ENCODE results near the gene TP63. TPM values are rescaled to one million over a fixed set of nuclear protein-coding genes. Genes with fewer than 3 reads are reported as not detected.

TP63 gene
- total RNA-seq, 1 experiment from 2014 or later: not detected

DNA sequence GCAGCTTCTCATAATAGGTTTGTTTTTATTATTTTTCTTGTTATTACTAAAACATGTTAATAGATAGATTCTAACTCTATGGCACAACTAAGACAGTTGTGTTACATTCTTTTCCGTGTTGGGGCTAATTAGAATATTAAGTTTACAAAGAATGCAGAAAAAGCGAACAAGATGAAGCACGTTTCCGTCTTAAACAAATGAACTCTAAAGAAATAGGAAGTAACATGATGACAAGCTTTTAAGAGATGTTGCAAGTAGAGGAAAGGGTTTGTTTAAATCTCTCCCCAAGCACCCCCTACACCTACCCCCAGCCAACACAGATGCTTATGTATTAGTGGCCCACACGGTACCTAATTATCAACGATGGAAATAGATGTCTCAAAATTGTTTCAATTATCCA lies 207.1 kb downstream of the TP63 start:
- H3K4me1 ChIP-seq (ENCODE audit: insufficient read depth, low read length): no peaks in the 10 kb centered on the region
- Mint-ChIP-seq H3K4me3 (no peak overlapping the region), H3K4me1 (peaks cover 3 to 6% of the 10 kb centered on the region in 2 experiments; a peak in 1 of 4 replicates), H3K36me3 (ENCODE audit: insufficient read depth in 1 of 3, low read depth in 3 of 3) (no peaks in the 10 kb centered on the region), H3K27ac (no peak overlapping the region), H3K9me3 (no peaks in the 10 kb centered on the region), H3K27me3 (ENCODE audit: low read depth) (no peaks in the 10 kb centered on the region)
- no peak overlapping the region for H3K18ac ChIP-seq (ENCODE audit: insufficient read length, low read depth, low read length)
- H3K4me2 ChIP-seq (ENCODE audit: insufficient read depth, insufficient read length, low read length): no peak overlapping the region
- H3K27me3 ChIP-seq (ENCODE audit: insufficient read depth, low read length): no peaks in the 10 kb centered on the region
- DNase-seq: no peak
- H3K79me2 ChIP-seq (ENCODE audit: insufficient read depth, low read length): no peaks in the 10 kb centered on the region
- H3T11ph ChIP-seq (ENCODE audit: low read length): no peak overlapping the region
- H4K91ac ChIP-seq (ENCODE audit: insufficient read length, low read depth, low read length): no peak overlapping the region
- H2BK20ac ChIP-seq (ENCODE audit: low read depth, low read length, poor library complexity, severe bottlenecking): no peak overlapping the region
- H4K8ac ChIP-seq (replicated peaks; ENCODE audit: insufficient read length, low read depth, low read length): no peak overlapping the region
- no peak overlapping the region for H3K4ac ChIP-seq (ENCODE audit: low read depth, low read length)
- no peak overlapping the region for H2AFZ ChIP-seq (ENCODE audit: low read length)
- H3K9me3 ChIP-seq (ENCODE audit: control insufficient read depth, low read depth, low read length): no peaks in the 10 kb centered on the region
- no peak overlapping the region for H2AK5ac ChIP-seq (ENCODE audit: insufficient read length, low read length)
- no peak overlapping the region for H2BK12ac ChIP-seq (ENCODE audit: insufficient read length, low read depth, low read length)
- H3K79me1 ChIP-seq (ENCODE audit: insufficient read depth, low read depth, low read length, poor library complexity, severe bottlenecking): no peaks in the 10 kb centered on the region
- no peak overlapping the region for H2BK120ac ChIP-seq (ENCODE audit: low read depth, low read length, poor library complexity, severe bottlenecking)
- no peak overlapping the region for H3K27ac ChIP-seq (ENCODE audit: insufficient read length, low read depth, low read length)
- no peaks in the 10 kb centered on the region for H3K23me2 ChIP-seq (ENCODE audit: insufficient read length, low read depth, low read length, poor library complexity, severe bottlenecking)
- H3K14ac ChIP-seq (ENCODE audit: insufficient read depth, low read length): no peak overlapping the region
- no peak overlapping the region for H3K23ac ChIP-seq (ENCODE audit: insufficient read length, low read depth, low read length)
- no peak overlapping the region for H3K56ac ChIP-seq (ENCODE audit: insufficient read length, low read depth, low read length)
- H3K9ac ChIP-seq (ENCODE audit: extremely low read depth, insufficient read length, low read length): no peak overlapping the region
- no peak overlapping the region for H2BK15ac ChIP-seq (ENCODE audit: low read depth, low read length)
- WGBS (ENCODE audit: extremely low coverage, insufficient read length, low lambda C conversion rate): no CpG with 5 or more reads among the region's 6 CpGs
- H4K5ac ChIP-seq (ENCODE audit: insufficient read length, low read depth, low read length): no peak overlapping the region
- H2BK5ac ChIP-seq (ENCODE audit: insufficient read length, low read length): no peak overlapping the region
- TF ChIP-seq, protein P1, sequence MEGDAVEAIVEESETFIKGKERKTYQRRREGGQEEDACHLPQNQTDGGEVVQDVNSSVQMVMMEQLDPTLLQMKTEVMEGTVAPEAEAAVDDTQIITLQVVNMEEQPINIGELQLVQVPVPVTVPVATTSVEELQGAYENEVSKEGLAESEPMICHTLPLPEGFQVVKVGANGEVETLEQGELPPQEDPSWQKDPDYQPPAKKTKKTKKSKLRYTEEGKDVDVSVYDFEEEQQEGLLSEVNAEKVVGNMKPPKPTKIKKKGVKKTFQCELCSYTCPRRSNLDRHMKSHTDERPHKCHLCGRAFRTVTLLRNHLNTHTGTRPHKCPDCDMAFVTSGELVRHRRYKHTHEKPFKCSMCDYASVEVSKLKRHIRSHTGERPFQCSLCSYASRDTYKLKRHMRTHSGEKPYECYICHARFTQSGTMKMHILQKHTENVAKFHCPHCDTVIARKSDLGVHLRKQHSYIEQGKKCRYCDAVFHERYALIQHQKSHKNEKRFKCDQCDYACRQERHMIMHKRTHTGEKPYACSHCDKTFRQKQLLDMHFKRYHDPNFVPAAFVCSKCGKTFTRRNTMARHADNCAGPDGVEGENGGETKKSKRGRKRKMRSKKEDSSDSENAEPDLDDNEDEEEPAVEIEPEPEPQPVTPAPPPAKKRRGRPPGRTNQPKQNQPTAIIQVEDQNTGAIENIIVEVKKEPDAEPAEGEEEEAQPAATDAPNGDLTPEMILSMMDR (conservative IDR thresholded peaks at IDR 0.05): no peak
- no peaks in the 10 kb centered on the region for H4K20me1 ChIP-seq (ENCODE audit: control insufficient read depth, insufficient read depth, insufficient read length)

Measured in H9 (cell line).